ENCODE results near the gene PMM1. TPM values are rescaled to one million over a fixed set of nuclear protein-coding genes. Genes with fewer than 3 reads are reported as not detected.
A peak's percentile ranks its signal among the peaks of the same experiment; 100 is the strongest.
"Not testable (repeated sequence)": the region's sequence is repeated elsewhere in the genome, so short reads cannot be mapped to it uniquely, and the experiment has no call there.

The PMM1 gene
- 10 to 100 TPM; 51.8 to 64.6 (median 59.9) TPM for polyA plus RNA-seq (ENCODE audit: insufficient read length in 3 of 3)
- long read RNA-seq, donor 1, transcript PMM1-201 (8 exons, 1,298 nt) = major isoform, 35 of 49 reads
- long read RNA-seq, donor 1, partial matches to known transcripts = 12 of 49 reads
- long read RNA-seq, donor 1, other reads (novel, unspliced or antisense) = 0 of 49 reads
- long read RNA-seq, donor 2, transcript PMM1-208 (7 exons, 1,405 nt) = minor isoform, 5 of 46 reads
- long read RNA-seq, donor 2, transcript PMM1-201 (8 exons, 1,298 nt) = major isoform, 31 of 46 reads
- long read RNA-seq, donor 2, partial matches to known transcripts = 9 of 46 reads
- long read RNA-seq, donor 2, other reads (novel, unspliced or antisense) = 0 of 46 reads
- long read RNA-seq, donor 3, transcript PMM1-201 (8 exons, 1,298 nt) = major isoform, 20 of 31 reads
- long read RNA-seq, donor 3, partial matches to known transcripts = 9 of 31 reads
- long read RNA-seq, donor 3, other reads (novel, unspliced or antisense) = 0 of 31 reads
- long read RNA-seq, donor 4, transcript PMM1-201 (8 exons, 1,298 nt) = major isoform, 32 of 55 reads
- long read RNA-seq, donor 4, partial matches to known transcripts = 16 of 55 reads
- long read RNA-seq, donor 4, other reads (novel, unspliced or antisense) = 0 of 55 reads
- long read RNA-seq, donor 5, transcript PMM1-201 (8 exons, 1,298 nt) = major isoform, 16 of 16 reads
- long read RNA-seq, donor 5, partial matches to known transcripts = 0 of 16 reads
- long read RNA-seq, donor 5, other reads (novel, unspliced or antisense) = 0 of 16 reads
- long read RNA-seq, donor 6, transcript PMM1-201 (8 exons, 1,298 nt) = major isoform, 20 of 70 reads
- long read RNA-seq, donor 6, partial matches to known transcripts = 45 of 70 reads
- long read RNA-seq, donor 6, other reads (novel, unspliced or antisense) = 0 of 70 reads
- long read RNA-seq, donor 7, transcript PMM1-201 (8 exons, 1,298 nt) = major isoform, 37 of 50 reads
- long read RNA-seq, donor 7, transcript PMM1-208 (7 exons, 1,405 nt) = minor isoform, 5 of 50 reads
- long read RNA-seq, donor 7, partial matches to known transcripts = 8 of 50 reads
- long read RNA-seq, donor 7, other reads (novel, unspliced or antisense) = 0 of 50 reads
- long read RNA-seq, donor 8, transcript PMM1-201 (8 exons, 1,298 nt) = major isoform, 11 of 11 reads
- long read RNA-seq, donor 8, partial matches to known transcripts = 0 of 11 reads
- long read RNA-seq, donor 8, other reads (novel, unspliced or antisense) = 0 of 11 reads
- long read RNA-seq, donor 9, transcript PMM1-201 (8 exons, 1,298 nt) = major isoform, 37 of 70 reads
- long read RNA-seq, donor 9, partial matches to known transcripts = 30 of 70 reads
- long read RNA-seq, donor 9, other reads (novel, unspliced or antisense) = 0 of 70 reads
- long read RNA-seq, donor 10, transcript PMM1-201 (8 exons, 1,298 nt) = major isoform, 21 of 41 reads
- long read RNA-seq, donor 10, partial matches to known transcripts = 16 of 41 reads
- long read RNA-seq, donor 10, other reads (novel, unspliced or antisense) = 0 of 41 reads
- long read RNA-seq, donor 11, transcript PMM1-201 (8 exons, 1,298 nt) = major isoform, 14 of 16 reads
- long read RNA-seq, donor 11, partial matches to known transcripts = 0 of 16 reads
- long read RNA-seq, donor 11, other reads (novel, unspliced or antisense) = 0 of 16 reads
- long read RNA-seq, donor 12, transcript PMM1-201 (8 exons, 1,298 nt) = major isoform, 35 of 103 reads
- long read RNA-seq, donor 12, transcript PMM1-208 (7 exons, 1,405 nt) = minor isoform, 5 of 103 reads
- long read RNA-seq, donor 12, partial matches to known transcripts = 59 of 103 reads
- long read RNA-seq, donor 12, other reads (novel, unspliced or antisense) = 0 of 103 reads
- long read RNA-seq, donor 13, transcript PMM1-201 (8 exons, 1,298 nt) = major isoform, 9 of 18 reads
- long read RNA-seq, donor 13, partial matches to known transcripts = 5 of 18 reads
- long read RNA-seq, donor 13, other reads (novel, unspliced or antisense) = 0 of 18 reads
- long read RNA-seq, donor 14, transcript PMM1-201 (8 exons, 1,298 nt) = major isoform, 47 of 90 reads
- long read RNA-seq, donor 14, partial matches to known transcripts = 36 of 90 reads
- long read RNA-seq, donor 14, other reads (novel, unspliced or antisense) = 0 of 90 reads
- long read RNA-seq, donor 15, transcript PMM1-201 (8 exons, 1,298 nt) = major isoform, 49 of 80 reads
- long read RNA-seq, donor 15, transcript PMM1-208 (7 exons, 1,405 nt) = minor isoform, 5 of 80 reads
- long read RNA-seq, donor 15, partial matches to known transcripts = 25 of 80 reads
- long read RNA-seq, donor 15, other reads (novel, unspliced or antisense) = 0 of 80 reads
- long read RNA-seq, donor 16, transcript PMM1-201 (8 exons, 1,298 nt) = major isoform, 34 of 56 reads
- long read RNA-seq, donor 16, partial matches to known transcripts = 16 of 56 reads
- long read RNA-seq, donor 16, other reads (novel, unspliced or antisense) = 0 of 56 reads

DNA sequence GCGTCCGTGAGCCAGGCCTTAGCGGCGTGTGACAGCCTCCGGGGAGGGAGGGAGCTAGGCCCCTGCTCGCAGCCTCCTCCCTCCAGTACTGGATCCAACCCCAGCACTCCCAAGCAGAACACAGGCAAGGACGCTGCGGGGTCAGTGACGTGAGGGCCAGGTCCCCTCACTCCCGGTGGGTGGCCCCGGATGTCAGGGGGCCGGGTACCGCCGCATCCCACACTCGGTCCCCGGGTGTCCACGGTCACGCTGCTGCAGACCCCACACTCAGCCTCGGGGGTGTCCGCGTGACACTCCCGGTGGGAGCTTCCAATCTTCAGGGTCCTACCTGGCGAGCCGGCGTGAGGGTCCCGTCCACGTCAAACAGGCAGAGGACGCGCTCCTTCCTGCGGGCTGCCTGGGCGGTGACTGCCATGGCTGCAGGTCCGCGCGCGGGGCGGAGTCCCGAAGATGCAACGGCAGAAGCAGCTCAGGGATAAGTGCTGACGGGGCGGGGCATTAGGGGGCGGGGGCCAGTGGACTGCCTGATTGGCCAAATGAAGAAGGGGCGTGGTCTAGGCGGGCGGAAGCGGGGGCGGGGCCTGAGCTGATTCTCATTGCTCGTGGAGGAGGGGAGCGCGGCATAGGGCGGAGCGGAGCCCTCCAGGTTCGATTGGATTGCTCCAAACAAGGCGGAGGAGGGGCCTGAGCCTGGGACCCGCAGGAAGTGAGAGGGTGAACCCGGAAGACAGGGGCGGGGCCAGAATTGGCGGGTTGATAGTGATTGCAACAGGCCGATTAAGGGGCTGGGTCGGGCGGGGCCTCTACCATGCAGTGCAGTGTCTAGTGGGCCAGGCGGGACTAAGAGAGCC, at the start of gene PMM1:
Gene PMM1 (minus strand): TSS at position 450 of the 851 bp plus-strand sequence. CDS start 35 bp downstream, at position 415.
- peak; percentile 100 for DNase-seq

DNA sequence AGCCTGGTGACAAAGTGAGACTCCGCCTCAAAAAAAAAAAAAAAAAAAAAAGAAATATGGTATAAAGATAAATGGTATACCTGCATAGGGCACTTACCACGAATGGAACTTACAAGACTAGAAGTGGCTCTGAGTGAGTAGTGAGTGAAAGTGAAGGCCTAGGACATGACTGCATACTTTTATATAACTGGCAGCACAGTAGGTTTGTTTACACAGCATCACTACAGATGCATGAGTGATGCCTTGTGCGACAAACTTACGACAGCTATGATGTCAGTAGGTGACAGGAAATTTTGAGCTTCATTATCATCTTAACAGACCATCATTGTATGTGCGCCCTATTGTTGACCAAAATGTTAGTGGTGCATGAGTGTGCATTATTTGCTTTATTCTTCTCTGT, 49.1 kb upstream of the PMM1 start:
- DNase-seq = no peak

DNA sequence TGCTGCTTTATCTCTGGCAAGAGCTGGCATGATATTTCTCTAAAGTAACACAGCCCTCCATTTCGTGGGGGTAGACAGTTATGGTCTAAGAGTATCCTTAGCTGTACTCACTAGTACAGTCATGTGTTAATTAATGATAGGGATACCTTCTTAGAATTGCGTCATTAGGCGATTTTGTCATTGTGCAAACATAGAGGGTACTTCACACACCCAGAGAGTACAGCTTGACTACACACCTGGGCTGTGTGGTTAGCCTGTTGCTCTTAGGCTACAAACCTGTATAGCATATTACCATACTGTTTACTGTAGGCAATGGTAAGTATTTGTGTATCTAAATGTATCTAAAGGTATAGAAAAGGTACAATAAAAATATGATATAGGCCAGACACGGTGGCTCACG, 48.5 kb upstream of the PMM1 start:
- DNase-seq = no peak

DNA sequence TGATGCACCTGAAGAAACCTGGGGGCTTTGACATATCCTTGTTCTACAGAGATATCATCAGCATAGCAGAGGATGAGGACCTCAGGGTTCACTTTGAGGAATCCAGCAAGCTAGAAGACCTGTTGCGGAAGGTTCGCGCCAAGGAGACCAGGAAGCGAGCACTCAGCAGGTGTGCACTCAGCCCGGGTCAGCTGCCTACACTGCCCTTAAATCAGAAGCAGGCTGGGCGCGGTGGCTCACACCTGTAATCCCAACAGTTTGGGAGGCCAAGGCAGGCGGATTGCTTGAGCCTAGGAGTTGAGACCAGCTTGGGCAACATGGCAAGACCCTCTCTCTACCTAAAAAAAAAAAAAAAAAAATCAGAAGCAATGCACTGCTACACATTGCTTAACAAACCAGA, 48.0 kb upstream of the PMM1 start:
- DNase-seq = not testable (repeated sequence)

DNA sequence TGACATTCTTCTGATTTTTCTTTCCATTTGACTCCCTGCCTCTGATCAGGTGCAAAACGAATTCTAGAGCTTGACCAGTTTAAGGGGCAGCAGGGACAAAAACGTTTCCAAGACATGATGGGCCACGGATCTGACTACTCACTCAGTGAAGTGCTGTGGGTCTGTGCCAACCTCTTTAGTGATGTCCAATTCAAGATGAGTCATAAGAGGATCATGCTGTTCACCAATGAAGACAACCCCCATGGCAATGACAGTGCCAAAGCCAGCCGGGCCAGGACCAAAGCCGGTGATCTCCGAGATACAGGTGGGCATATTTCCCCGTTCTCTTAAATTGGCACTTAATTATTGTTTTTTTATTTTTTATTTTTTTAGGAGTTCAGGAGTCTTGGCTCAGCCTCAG, 46.8 kb upstream of the PMM1 start:
- DNase-seq = no peak

DNA sequence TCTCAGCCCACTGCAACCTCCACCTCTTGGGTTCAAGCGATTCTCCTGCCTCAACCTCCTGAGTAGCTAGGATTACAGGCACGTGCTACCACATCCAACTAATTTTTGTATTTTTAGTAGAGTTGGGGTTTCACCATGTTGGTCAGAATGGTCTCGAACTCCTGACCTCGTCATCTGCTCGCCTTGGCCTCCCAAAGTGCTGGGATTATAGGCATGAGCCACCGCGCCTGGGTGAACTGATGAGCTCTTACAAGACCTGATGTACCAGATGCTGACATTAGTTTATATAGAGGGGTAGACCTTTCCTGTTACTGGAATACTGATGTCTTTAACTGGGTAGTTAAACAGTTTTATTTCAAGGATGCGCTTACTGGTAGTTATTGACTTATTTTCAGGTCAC, 45.0 kb upstream of the PMM1 start:
- not testable (repeated sequence) for DNase-seq

DNA sequence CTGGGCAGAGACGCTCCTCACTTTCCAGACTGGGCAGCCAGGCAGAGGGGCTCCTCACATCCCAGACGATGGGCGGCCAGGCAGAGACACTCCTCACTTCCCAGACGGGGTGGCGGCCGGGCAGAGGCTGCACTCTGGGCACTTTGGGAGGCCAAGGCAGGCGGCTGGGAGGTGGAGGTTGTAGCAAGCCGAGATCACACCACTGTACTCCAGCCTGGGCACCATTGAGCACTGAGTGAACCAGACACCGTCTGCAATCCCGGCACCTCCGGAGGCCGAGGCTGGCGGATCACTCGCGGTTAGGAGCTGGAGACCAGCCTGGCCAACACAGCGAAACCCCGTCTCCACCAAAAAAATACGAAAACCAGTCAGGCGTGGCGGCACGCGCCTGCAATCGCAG, 42.0 kb upstream of the PMM1 start:
- not testable (repeated sequence) for DNase-seq

DNA sequence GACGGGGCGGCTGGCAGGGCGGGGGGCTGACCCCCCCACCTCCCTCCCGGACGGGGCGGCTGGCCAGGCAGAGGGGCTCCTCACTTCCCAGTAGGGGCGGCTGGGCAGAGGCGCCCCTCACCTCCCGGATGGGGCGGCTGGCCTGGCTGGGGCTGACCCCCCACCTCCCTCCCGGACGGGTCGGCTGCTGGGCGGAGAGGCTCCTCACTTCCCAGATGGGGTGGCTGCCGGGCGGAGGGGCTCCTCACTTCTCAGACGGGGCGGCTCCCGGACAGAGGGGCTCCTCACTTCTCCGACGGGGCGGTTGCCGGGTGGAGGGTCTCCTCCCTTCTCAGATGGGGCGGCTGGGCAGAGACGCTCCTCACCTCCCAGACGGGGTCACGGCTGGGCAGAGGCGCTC, 41.5 kb upstream of the PMM1 start:
- not testable (repeated sequence) for DNase-seq

DNA sequence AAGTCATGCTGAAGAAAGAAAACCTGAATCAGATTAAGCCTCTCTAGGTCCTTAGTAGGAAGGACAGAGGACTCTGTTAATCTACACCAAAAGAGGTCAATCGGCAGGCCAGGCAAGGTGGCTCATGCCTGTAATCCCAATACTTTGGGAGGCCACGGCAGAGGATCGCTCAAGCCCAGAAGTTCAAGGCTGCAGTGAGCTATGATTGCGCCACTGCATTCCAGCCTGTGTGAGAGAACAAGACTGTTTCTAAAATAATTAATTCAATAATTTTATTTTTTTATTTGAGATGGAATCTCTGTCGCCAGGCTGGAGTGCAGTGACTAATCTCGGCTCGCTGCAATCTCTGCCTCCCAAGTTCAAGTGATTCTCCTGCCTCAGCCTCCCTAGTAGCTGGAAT, 35.9 kb upstream of the PMM1 start:
- no peak for DNase-seq

DNA sequence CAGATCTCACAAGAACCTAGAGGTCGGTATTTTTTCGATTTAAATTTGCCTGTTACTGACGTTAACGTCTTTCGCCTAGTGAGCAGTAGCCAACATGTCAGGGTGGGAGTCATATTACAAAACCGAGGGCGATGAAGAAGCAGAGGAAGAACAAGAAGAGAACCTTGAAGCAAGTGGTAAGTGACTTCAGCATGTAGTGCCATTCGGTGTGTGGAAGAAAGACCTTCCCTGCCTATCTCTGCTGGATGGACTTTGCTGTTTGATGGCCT, 32.2 kb upstream of the PMM1 start:
- no peak for DNase-seq

DNA sequence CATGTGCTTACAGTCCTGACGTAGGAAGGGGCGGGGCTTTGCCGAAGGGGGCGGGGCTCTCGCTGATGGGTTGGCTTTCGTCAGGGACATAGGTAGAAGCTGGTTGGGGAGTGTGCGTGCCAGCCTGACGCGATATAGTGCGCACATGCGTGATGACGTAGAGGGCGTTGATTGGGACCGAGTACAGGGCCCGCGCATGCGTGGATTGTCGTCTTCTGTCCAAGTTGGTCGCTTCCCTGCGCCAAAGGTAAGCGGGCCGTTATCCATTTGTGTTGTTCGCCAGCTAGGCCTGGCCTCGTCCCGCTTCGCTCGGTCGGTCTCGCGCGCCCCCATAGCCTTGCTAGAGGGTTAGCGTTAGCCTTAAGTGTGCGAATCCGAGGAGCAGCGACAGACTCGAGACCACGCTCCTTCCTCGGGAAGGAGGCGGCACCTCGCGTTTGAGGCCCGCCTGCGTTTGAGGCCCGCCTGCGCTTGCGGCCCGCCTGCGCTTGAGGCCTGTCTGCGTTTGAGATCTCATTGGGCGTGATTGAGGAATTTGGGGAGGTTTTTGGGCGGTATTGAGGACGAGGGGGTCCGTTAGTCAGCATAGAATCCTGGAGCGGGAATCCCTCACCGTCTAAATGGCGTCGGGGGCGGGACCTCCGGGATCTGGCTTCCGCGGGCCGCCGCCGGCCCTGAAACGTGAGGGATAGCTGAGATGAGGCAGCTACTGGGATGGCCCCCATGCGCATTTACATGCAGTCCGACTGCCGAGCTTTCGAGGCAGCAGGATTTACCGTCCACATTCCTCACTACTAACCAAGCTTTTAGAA, 31.7 kb upstream of the PMM1 start, which contains the start of gene XRCC6:
Gene XRCC6 (plus strand): TSS at position 197 of the 812 bp plus-strand sequence. CDS start 710 bp downstream, outside the sequence.
- DNase-seq = peak; percentile 99

DNA sequence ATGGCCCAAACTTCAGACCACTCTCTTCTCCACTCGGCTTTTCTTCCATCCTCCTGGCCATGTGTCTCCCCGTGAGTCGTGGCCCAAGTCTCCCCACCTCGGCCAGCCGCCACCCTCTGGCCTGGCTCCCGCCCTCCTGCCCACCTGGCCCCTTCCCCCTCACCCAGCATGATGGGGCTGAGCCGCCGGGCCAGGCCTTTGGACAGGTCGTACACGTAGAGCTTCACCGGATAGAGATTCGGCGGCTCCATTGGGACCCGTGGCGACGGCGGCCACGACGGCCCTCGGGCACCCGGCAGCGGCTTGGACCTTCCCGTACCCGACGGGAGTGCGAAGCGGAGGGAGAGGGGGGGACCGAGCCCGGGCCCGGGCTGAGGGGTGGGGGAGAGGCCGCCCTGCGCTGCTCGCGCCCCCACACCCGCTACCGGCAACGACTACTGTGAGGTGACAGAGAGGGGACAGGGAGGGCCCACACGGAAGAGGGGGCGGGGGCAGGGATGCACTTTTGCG, 31.0 kb upstream of the PMM1 start, which contains the start of gene DESI1:
Gene DESI1 (minus strand): TSS at position 455 of the 510 bp plus-strand sequence. CDS start 204 bp downstream, at position 251.
- DNase-seq = no peak

DNA sequence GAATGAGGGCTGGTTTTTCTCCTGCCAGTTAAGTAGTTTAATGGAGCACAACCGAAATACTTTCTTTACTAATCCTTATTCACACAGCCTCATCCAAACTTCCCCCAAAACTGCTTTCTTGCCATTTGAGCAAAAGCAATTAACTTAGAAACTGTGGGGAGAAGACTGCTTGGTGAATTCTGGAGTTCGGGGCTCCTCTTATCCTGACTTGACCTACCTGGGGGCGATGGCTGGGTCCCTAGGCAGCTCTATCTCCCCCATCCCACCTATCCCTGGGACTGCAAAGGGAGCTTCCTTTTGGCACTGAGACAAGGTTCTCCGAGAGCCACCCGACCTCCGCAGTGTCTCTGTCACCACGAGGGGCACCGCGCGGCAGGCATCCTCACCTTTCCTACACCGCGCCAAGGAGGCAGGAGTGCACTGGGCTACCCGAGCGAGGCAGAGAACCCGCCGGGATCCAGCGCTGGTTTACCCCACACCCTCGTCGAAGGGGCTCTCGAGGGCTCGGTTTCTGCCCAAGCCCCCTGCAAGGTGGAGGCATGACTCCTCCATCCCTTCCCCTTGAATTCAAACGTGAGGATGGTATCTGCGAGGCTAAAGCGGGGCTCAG, 30.4 kb upstream of the PMM1 start:
- DNase-seq = peak; percentile 31

DNA sequence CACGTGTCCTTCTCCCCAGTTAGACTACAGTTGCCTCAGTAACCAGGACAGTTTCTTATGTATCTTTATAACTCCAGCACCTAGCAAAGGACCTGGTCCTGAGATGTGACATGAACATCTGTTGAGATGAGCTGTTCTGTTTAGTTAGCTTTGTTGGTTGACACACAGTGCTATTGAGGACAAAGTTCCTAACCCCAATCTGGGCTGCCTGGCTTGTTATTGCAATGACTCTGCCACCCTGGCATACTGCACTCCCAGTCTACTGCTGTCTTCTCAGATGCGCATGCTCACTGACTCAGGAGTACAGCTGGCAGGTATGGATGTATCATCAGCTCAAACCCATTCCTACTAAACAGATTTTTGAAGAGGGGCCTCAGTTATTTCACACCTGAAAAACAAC, 23.8 kb upstream of the PMM1 start:
- no peak for DNase-seq

DNA sequence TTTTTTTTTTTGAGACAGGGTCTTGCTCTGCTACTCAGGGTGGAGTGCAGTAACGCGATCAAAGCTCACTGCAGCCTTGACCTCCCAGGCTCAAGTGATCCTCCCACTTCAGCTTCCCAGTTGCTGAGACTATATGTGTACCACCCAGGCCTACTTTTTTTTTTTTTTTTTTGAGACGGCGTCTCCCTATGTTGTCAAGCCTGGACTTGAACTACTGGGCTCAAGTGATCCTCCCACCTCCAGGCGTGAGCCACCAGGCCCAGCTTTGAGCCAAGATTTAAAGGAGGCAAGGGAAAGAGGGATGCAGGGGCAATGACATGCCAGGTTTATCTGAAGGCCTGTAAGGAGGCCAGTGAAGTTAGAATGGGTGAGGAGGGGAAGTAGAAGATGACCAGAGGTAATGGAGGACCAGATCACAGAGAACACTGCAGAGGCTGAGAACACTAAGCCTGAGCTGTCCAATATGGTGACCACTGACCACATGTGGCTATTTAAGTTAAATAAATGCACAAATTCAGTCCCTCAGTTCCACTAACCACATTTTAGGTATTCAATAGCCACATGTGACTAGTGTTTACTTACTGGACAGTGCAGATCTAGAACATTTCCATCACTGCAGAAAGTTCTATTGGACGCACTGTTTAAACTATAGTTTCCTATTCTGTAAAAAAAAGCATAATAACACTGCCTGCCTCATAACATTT, 23.1 kb upstream of the PMM1 start:
- no peak for DNase-seq

DNA sequence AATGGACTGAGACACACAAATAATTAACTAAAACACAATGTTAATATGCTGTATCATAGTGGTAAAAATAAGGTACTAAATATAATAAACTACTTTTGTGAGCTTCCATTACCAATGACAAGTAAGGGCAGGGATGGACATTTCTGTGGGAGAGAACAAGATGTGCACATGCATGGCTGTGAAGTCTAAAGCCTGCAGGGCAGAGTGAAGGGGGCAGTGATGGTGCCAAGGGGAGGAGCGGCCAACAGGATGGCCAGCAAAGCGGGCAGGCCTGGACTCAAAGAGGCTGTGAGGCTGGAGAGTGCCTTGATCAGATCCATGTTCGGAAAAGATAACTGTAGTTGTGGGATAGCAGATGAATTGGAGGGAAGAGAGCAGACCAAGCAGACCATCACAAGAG, 18.7 kb upstream of the PMM1 start:
- no peak for DNase-seq
